ENCODE data around the gene FARP1. TPM values are rescaled to one million over a fixed set of nuclear protein-coding genes. Genes with fewer than 3 reads are reported as not detected.

FARP1 gene
- total RNA-seq, 1 donor from 2014 or later = 289 TPM

GRCh38 chr13:98262292-98262691 is 119.4 kb downstream of the FARP1 start:
- H3K36me3 Mint-ChIP-seq = no peaks in the 10 kb centered on the region
- no peak for TF ChIP-seq CTCF (IDR thresholded peaks at IDR 0.05; ENCODE audit: unreplicated experiment)
- H3K27ac Mint-ChIP-seq = peak overlapping the region; percentile 93
- no peak overlapping the region for H3K4me3 Mint-ChIP-seq
- H3K27me3 Mint-ChIP-seq (ENCODE audit: low read depth) = no peaks in the 10 kb centered on the region
- peaks cover 49% of the 10 kb centered on the region for H3K4me1 Mint-ChIP-seq
- no peak for DNase-seq (ENCODE audit: low spot score in 2 of 2, unreplicated experiment in 2 of 2)
- H3K9me3 Mint-ChIP-seq = no peaks in the 10 kb centered on the region

GRCh38 chr13:98263841-98264240 is 120.9 kb downstream of the FARP1 start:
- H3K27ac Mint-ChIP-seq = no peak overlapping the region

GRCh38 chr13:98264877-98265276 is 122.0 kb downstream of the FARP1 start:
- Mint-ChIP-seq H3K9me3 (no peaks in the 10 kb centered on the region), H3K36me3 (no peaks in the 10 kb centered on the region), H3K4me1 (peaks cover 62% of the 10 kb centered on the region), H3K4me3 (no peak overlapping the region), H3K27ac (no peak overlapping the region), H3K27me3 (ENCODE audit: low read depth) (no peaks in the 10 kb centered on the region)
- TF ChIP-seq CTCF (IDR thresholded peaks at IDR 0.05; ENCODE audit: unreplicated experiment) = no peak
- no peak for DNase-seq (ENCODE audit: low spot score in 2 of 2, unreplicated experiment in 2 of 2)

More at GRCh38 chr13:98263841-98264240, 120.9 kb downstream of the FARP1 start:
- Mint-ChIP-seq H3K4me3 (no peak overlapping the region), H3K4me1 (peaks cover 58% of the 10 kb centered on the region), H3K36me3 (no peaks in the 10 kb centered on the region), H3K9me3 (no peaks in the 10 kb centered on the region), H3K27me3 (ENCODE audit: low read depth) (no peaks in the 10 kb centered on the region)
- no peak for DNase-seq (ENCODE audit: low spot score in 2 of 2, unreplicated experiment in 2 of 2)
- no peak for TF ChIP-seq CTCF (IDR thresholded peaks at IDR 0.05; ENCODE audit: unreplicated experiment)

GRCh38 chr13:98265692-98266551 is 123.0 kb downstream of the FARP1 start:
- no peak overlapping the region for H3K4me3 Mint-ChIP-seq
- no peaks in the 10 kb centered on the region for H3K27me3 Mint-ChIP-seq (ENCODE audit: low read depth)
- H3K4me1 Mint-ChIP-seq = peaks cover 52% of the 10 kb centered on the region
- H3K27ac Mint-ChIP-seq = peak overlapping the region; percentile 89
- H3K9me3 Mint-ChIP-seq = no peaks in the 10 kb centered on the region
- TF ChIP-seq CTCF (IDR thresholded peaks at IDR 0.05; ENCODE audit: unreplicated experiment) = no peak
- H3K36me3 Mint-ChIP-seq = no peaks in the 10 kb centered on the region
- no peak for DNase-seq (ENCODE audit: low spot score in 2 of 2, unreplicated experiment in 2 of 2)

GRCh38 chr13:98267080-98267912 is 124.4 kb downstream of the FARP1 start:
- Mint-ChIP-seq H3K4me1 (peaks cover 50% of the 10 kb centered on the region), H3K27ac (peak overlapping the region; percentile 89), H3K36me3 (no peaks in the 10 kb centered on the region), H3K27me3 (ENCODE audit: low read depth) (no peaks in the 10 kb centered on the region), H3K9me3 (no peaks in the 10 kb centered on the region), H3K4me3 (no peak overlapping the region)
- TF ChIP-seq CTCF (IDR thresholded peaks at IDR 0.05; ENCODE audit: unreplicated experiment) = no peak
- DNase-seq (ENCODE audit: low spot score in 2 of 2, unreplicated experiment in 2 of 2) = no peak

Measured in mesothelial cell of epicardium (in vitro differentiated cells).